Measurements from ENCODE around the gene ANGPTL4. TPM values are rescaled to one million over a fixed set of nuclear protein-coding genes. Genes with fewer than 3 reads are reported as not detected.

ANGPTL4 gene
- total and polyA plus RNA-seq, 2 experiments from 2014 or later = 1.9 to 2.2 TPM

DNA sequence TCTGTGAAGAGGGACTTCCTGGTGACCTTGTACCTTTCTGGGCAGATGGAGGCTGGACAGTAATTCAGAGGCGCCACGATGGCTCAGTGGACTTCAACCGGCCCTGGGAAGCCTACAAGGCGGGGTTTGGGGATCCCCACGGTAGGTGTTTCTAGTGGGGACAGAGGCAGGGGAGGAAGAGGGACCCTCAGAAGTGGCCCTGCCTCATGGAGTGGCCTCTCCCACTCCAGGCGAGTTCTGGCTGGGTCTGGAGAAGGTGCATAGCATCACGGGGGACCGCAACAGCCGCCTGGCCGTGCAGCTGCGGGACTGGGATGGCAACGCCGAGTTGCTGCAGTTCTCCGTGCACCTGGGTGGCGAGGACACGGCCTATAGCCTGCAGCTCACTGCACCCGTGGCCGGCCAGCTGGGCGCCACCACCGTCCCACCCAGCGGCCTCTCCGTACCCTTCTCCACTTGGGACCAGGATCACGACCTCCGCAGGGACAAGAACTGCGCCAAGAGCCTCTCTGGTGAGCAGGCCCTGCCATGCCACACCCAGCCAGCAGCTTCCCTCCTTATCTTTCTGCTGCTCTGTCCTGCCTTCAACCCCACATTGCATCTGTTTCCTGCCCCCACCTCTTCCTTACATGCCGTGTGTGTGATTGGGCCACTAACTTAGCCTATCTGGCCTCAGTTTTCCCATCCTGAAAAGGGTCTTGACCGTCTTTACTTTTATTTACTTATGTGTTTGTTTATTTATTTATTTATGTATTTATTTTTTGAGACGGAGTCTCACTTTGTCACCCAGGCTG lies 7.3 kb downstream of the ANGPTL4 start:
- DNase-seq (ENCODE audit: low spot score) (no peak), ATAC-seq (no peak)
- TF ChIP-seq JUNB (IDR thresholded peaks at IDR 0.05; ENCODE audit: unreplicated experiment) (no peak), POLR2AphosphoS5 (IDR thresholded peaks at IDR 0.05; ENCODE audit: low read depth) (no peak), CREB1 (CRISPR knock-in tag; IDR thresholded peaks at IDR 0.05; ENCODE audit: low read depth) (no peak), ZNF462 (CRISPR knock-in tag; IDR thresholded peaks at IDR 0.05) (no peak), CTCF (conservative IDR thresholded peaks at IDR 0.05; ENCODE audit: low read depth in 2 of 2) (no peak), REST (IDR thresholded peaks at IDR 0.05; ENCODE audit: unreplicated experiment) (no peak), EZH2 (IDR thresholded peaks at IDR 0.05; ENCODE audit: low read depth, unreplicated experiment) (no peak), EZH2phosphoT487 (IDR thresholded peaks at IDR 0.05; ENCODE audit: unreplicated experiment) (no peak), NANOG (IDR thresholded peaks at IDR 0.05; ENCODE audit: borderline replicate concordance) (no peak), ZNF114 (CRISPR knock-in tag; IDR thresholded peaks at IDR 0.05) (no peak), STAT1 (IDR thresholded peaks at IDR 0.05; ENCODE audit: unreplicated experiment) (no peak)
- TF ChIP-seq, protein P1, sequence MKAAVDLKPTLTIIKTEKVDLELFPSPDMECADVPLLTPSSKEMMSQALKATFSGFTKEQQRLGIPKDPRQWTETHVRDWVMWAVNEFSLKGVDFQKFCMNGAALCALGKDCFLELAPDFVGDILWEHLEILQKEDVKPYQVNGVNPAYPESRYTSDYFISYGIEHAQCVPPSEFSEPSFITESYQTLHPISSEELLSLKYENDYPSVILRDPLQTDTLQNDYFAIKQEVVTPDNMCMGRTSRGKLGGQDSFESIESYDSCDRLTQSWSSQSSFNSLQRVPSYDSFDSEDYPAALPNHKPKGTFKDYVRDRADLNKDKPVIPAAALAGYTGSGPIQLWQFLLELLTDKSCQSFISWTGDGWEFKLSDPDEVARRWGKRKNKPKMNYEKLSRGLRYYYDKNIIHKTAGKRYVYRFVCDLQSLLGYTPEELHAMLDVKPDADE (IDR thresholded peaks at IDR 0.05) = no peak
- H3K9me2 ChIP-seq (ENCODE audit: insufficient read depth) = no peaks in the 10 kb centered on the region
- H3K27ac Mint-ChIP-seq = no peak overlapping the region
- 0 out of 2 replicates have a peak, but pooled peaks cover 2% of the 10 kb centered on the region for H3F3A ChIP-seq (replicated peaks; ENCODE audit: low read depth)
- no peaks in the 10 kb centered on the region for H3K36me3 ChIP-seq (ENCODE audit: insufficient read depth)
- no peaks in the 10 kb centered on the region for H4K20me1 ChIP-seq (replicated peaks; ENCODE audit: insufficient read depth)
- no peak overlapping the region for H3K4me2 ChIP-seq
- no peaks in the 10 kb centered on the region for H3K79me2 ChIP-seq (replicated peaks; ENCODE audit: insufficient read depth)
- H3K4me1 ChIP-seq (ENCODE audit: insufficient read depth) = no peaks in the 10 kb centered on the region; the same call in 1 of the 2 replicates
- H3K4me3 Mint-ChIP-seq = no peak overlapping the region
- H3K36me3 Mint-ChIP-seq (ENCODE audit: low read depth) = peaks cover 8% of the 10 kb centered on the region; the same call in 2 of the 3 replicates
- peaks cover 2% of the 10 kb centered on the region; the same call in 1 of the 3 replicates for H3K9me3 Mint-ChIP-seq
- no peak overlapping the region for H3K4me3 ChIP-seq
- H2AFZ ChIP-seq = no peak overlapping the region
- H3K4me1 Mint-ChIP-seq = peaks cover 14% of the 10 kb centered on the region
- H3K27me3 Mint-ChIP-seq (ENCODE audit: insufficient read depth, low read depth, poor library complexity) = peaks cover 18% of the 10 kb centered on the region
- H3K27me3 ChIP-seq (ENCODE audit: insufficient read depth) = peaks cover 7% of the 10 kb centered on the region
- no peak overlapping the region for H3K27ac ChIP-seq (ENCODE audit: low read depth)

Measured in GM23338 (cell line).